Epidermal melanocyte (primary cell): ENCODE results near the gene PCDHB16.
"Not testable (repeated sequence)": the region's sequence is repeated elsewhere in the genome, so short reads cannot be mapped to it uniquely, and the experiment has no call there.

ENCODE experiments used
- DNase-seq: peaks from one replicate; pipeline ENCODE4 v3.0.0; 2011; ENCODE audit warnings: low spot score; ENCODE audit not compliant: insufficient read length

The PCDHB16 gene

GRCh38 chr5:141225421-141225820 is 43.2 kb downstream of the PCDHB16 start:
- DNase-seq = not testable (repeated sequence)

GRCh38 chr5:141234109-141234667 is 52.0 kb downstream of the PCDHB16 start:
- no peak for DNase-seq
